ENCODE data around the gene ELOVL1.

Gene ELOVL1

DNA sequence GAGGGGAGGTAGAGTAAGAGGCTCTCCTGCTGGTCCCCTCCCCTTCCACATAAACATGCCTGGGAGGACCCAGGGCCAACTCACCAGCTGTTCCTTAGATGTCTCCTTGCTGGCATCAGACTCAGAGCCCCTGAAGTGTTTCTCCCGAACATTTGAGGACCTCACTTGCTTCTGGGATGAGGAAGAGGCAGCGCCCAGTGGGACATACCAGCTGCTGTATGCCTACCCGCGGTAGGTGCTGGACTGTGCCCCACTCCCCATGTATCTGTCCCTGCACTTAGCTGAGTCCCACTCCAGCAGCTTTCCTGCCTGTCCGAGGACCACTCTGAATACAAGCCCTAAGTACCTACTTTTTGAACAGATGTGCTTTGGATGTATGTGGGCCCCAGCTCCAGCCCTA is 29.8 kb downstream of the ELOVL1 start:
- Histone ChIP-seq H3K9ac (ENCODE audit: low read length) (no peak overlapping the region), H3K9me3 (ENCODE audit: low read length) (no peaks in the 10 kb centered on the region), H3K4me1 (ENCODE audit: insufficient read depth, low read length) (no peaks in the 10 kb centered on the region), H3K27ac (ENCODE audit: low read depth, low read length) (no peak overlapping the region), H3K27me3 (ENCODE audit: control insufficient read depth in 1 of 2, insufficient read depth in 2 of 2, low read length in 2 of 2) (no peaks in the 10 kb centered on the region), H3K4me3 (ENCODE audit: low read depth in 1 of 2, low read length in 2 of 2) (no peak overlapping the region), H3K36me3 (ENCODE audit: insufficient read depth, low read length) (no peaks in the 10 kb centered on the region)

GRCh38 chr1:43337588-43337987 is 30.2 kb downstream of the ELOVL1 start, which contains the start of gene MPL:
MPL (plus strand) TSS chr1:43337818; CDS start chr1:43337849, 31 bp downstream.
- Histone ChIP-seq H3K4me3 (ENCODE audit: low read depth in 1 of 2, low read length in 2 of 2) (no peak within 1 kb of the TSS), H3K9ac (ENCODE audit: low read length) (no peak within 1 kb of the TSS), H3K27ac (ENCODE audit: low read depth, low read length) (no peak within 1 kb of the TSS), H3K27me3 (ENCODE audit: control insufficient read depth in 1 of 2, insufficient read depth in 2 of 2, low read length in 2 of 2) (no peaks in the 10 kb centered on the region), H3K4me1 (ENCODE audit: insufficient read depth, low read length) (no peaks in the 10 kb centered on the region), H3K36me3 (ENCODE audit: insufficient read depth, low read length) (no peaks in the 10 kb centered on the region), H3K9me3 (ENCODE audit: low read length) (no peaks in the 10 kb centered on the region)

DNA sequence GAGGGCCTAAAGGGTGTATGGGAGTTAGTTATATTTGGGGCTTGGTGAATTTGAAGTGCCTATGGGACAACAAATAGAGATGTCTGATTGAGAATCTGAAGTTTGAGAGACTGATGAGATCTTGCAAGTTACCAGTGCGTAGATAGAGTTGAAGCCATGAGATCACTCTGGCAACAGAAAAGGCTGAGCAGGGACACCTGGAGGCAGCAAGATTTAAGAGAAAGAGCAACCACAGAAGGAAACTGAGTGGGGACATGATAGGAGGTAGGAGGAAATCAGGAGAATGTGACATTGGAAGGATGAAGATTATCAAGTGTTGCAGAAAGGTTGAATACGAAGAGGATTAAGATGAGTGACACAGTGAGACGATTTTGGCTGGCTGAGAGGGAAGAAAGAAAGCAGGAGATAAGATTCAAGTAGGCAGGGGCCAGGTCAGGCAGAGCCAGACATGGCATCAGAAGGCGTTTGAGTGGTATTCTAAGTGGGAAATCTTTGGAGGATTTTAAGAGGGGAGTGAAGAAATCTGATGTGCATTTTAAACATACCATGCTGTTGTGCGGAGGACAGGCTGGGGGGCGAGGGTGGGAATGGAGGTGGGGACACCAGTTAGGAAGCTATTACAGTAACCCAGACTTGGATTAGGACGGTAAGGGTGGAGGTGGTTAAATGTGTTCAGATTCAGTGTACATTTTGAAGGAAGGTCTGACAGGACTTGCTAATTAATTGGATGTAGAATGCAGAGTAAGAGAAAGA is 33.2 kb downstream of the ELOVL1 start:
- no peak overlapping the region for H3K27ac ChIP-seq (ENCODE audit: low read depth, low read length)
- no peak overlapping the region for H3K9ac ChIP-seq (ENCODE audit: low read length)
- no peaks in the 10 kb centered on the region for H3K4me1 ChIP-seq (ENCODE audit: insufficient read depth, low read length)
- H3K4me3 ChIP-seq (ENCODE audit: low read depth in 1 of 2, low read length in 2 of 2) = no peak overlapping the region
- no peaks in the 10 kb centered on the region for H3K9me3 ChIP-seq (ENCODE audit: low read length)
- no peaks in the 10 kb centered on the region for H3K36me3 ChIP-seq (ENCODE audit: insufficient read depth, low read length)
- no peaks in the 10 kb centered on the region for H3K27me3 ChIP-seq (ENCODE audit: control insufficient read depth in 1 of 2, insufficient read depth in 2 of 2, low read length in 2 of 2)

GRCh38 chr1:43331688-43332087 is 36.1 kb downstream of the ELOVL1 start:
- no peak overlapping the region for H3K9ac ChIP-seq (ENCODE audit: low read length)
- H3K27me3 ChIP-seq (ENCODE audit: control insufficient read depth in 1 of 2, insufficient read depth in 2 of 2, low read length in 2 of 2) = no peaks in the 10 kb centered on the region
- no peak overlapping the region for H3K4me3 ChIP-seq (ENCODE audit: low read depth in 1 of 2, low read length in 2 of 2)
- no peaks in the 10 kb centered on the region for H3K4me1 ChIP-seq (ENCODE audit: insufficient read depth, low read length)
- H3K9me3 ChIP-seq (ENCODE audit: low read length) = peaks cover 5% of the 10 kb centered on the region
- no peak overlapping the region for H3K27ac ChIP-seq (ENCODE audit: low read depth, low read length)
- H3K36me3 ChIP-seq (ENCODE audit: insufficient read depth, low read length) = no peaks in the 10 kb centered on the region

DNA sequence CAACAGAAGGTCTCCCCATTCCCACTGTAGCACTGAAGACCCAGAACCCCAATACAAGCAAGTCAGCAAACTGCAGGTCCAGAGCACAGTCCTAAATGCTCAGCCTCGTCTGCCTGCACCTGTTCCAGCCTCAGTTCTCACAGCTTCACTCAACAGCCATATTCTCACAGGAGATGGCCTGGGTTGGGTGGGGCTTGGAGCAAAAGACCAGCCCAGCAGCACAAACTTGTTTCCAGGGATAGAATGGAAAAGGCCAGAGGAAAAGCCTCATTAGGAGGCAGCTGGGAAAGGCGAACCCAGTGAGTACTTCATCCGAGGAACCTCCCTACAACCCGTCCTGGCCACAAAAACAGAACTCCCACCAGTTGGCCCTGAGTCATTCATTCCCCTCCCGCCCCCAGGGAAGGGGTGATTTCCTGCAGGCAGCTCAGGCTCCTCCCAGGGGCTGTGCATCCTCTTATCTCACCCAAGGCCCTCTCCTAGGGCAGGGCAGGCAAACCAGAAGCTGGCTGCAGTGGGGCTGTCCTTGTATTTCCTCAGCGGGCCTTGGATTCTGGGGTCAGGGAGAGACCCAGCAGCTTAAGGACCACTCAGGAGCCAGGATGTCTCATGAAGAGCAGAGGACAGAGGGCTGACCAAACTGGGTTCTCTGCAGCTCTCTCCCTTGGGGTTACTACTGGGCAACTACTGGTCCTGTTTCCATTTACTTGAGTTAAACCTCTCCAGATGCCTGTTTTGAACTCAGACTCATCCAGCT is 37.6 kb downstream of the ELOVL1 start:
- Histone ChIP-seq H3K4me1 (ENCODE audit: insufficient read depth, low read length) (no peaks in the 10 kb centered on the region), H3K27me3 (ENCODE audit: control insufficient read depth in 1 of 2, insufficient read depth in 2 of 2, low read length in 2 of 2) (no peaks in the 10 kb centered on the region), H3K4me3 (ENCODE audit: low read depth in 1 of 2, low read length in 2 of 2) (no peak overlapping the region), H3K9ac (ENCODE audit: low read length) (no peak overlapping the region), H3K36me3 (ENCODE audit: insufficient read depth, low read length) (no peaks in the 10 kb centered on the region), H3K27ac (ENCODE audit: low read depth, low read length) (no peak overlapping the region), H3K9me3 (ENCODE audit: low read length) (peaks cover 5% of the 10 kb centered on the region)

- Histone ChIP-seq H3K4me1 (ENCODE audit: insufficient read depth, low read length) (no peaks in the 10 kb centered on the region), H3K9me3 (ENCODE audit: low read length) (peaks cover 5% of the 10 kb centered on the region), H3K9ac (ENCODE audit: low read length) (no peak overlapping the region), H3K4me3 (ENCODE audit: low read depth in 1 of 2, low read length in 2 of 2) (no peak overlapping the region), H3K36me3 (ENCODE audit: insufficient read depth, low read length) (no peaks in the 10 kb centered on the region), H3K27ac (ENCODE audit: low read depth, low read length) (no peak overlapping the region), H3K27me3 (ENCODE audit: control insufficient read depth in 1 of 2, insufficient read depth in 2 of 2, low read length in 2 of 2) (no peaks in the 10 kb centered on the region)
Measured at GRCh38 chr1:43327549-43328292, 40.1 kb downstream of the ELOVL1 start.

DNA sequence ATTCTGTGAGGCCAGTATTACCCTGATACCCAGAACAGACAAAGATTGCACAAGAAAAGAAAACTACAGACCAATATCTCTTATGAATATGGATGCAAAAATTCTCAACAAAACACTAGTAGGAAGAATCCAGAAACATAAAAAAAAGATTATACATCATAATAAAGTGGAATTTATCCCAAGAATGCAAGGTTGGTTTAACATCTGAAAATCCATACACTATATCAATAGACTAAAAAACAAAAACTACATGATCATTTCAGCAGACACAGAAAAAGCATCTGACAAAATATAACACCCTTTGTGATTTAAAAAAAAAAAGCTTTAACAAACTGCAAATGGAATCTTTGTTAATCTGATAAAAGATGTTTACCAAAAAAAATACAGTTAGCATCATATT is 42.4 kb downstream of the ELOVL1 start:
- Histone ChIP-seq H3K27ac (ENCODE audit: low read depth, low read length) (no peak overlapping the region), H3K4me1 (ENCODE audit: insufficient read depth, low read length) (no peaks in the 10 kb centered on the region), H3K27me3 (ENCODE audit: control insufficient read depth in 1 of 2, insufficient read depth in 2 of 2, low read length in 2 of 2) (no peaks in the 10 kb centered on the region), H3K36me3 (ENCODE audit: insufficient read depth, low read length) (no peaks in the 10 kb centered on the region), H3K9ac (ENCODE audit: low read length) (no peak overlapping the region), H3K9me3 (ENCODE audit: low read length) (peaks cover 5% of the 10 kb centered on the region), H3K4me3 (ENCODE audit: low read depth in 1 of 2, low read length in 2 of 2) (no peak overlapping the region)

- H3K27me3 ChIP-seq (ENCODE audit: control insufficient read depth in 1 of 2, insufficient read depth in 2 of 2, low read length in 2 of 2) = no peaks in the 10 kb centered on the region
- no peak overlapping the region for H3K27ac ChIP-seq (ENCODE audit: low read depth, low read length)
Measured at GRCh38 chr1:43324810-43325209, 43.0 kb downstream of the ELOVL1 start.

DNA sequence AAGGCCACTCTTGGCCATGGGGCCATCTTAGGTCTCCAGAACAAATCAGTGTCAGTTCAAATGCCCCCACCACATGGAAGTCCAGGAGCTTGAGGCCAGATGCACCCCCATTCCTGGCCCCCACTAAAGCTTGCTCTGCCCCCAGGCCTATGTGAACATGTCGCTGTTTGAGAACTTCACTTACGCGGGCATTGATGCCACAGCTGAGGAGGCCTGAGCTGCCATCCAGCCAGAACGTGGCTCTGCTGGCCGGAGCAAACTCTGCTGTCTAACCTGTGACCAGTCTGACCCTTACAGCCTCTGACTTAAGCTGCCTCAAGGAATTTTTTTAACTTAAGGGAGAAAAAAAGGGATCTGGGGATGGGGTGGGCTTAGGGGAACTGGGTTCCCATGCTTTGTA is 45.3 kb downstream of the ELOVL1 start:
- no peaks in the 10 kb centered on the region for H3K36me3 ChIP-seq (ENCODE audit: insufficient read depth, low read length)
- H3K27ac ChIP-seq (ENCODE audit: low read depth, low read length) = no peak overlapping the region
- no peaks in the 10 kb centered on the region for H3K9me3 ChIP-seq (ENCODE audit: low read length)
- H3K4me3 ChIP-seq (ENCODE audit: low read depth in 1 of 2, low read length in 2 of 2) = no peak overlapping the region
- no peak overlapping the region for H3K9ac ChIP-seq (ENCODE audit: low read length)
- no peaks in the 10 kb centered on the region for H3K27me3 ChIP-seq (ENCODE audit: control insufficient read depth in 1 of 2, insufficient read depth in 2 of 2, low read length in 2 of 2)
- H3K4me1 ChIP-seq (ENCODE audit: insufficient read depth, low read length) = no peaks in the 10 kb centered on the region

More at GRCh38 chr1:43324810-43325209, 43.0 kb downstream of the ELOVL1 start:
- H3K4me3 ChIP-seq (ENCODE audit: low read depth in 1 of 2, low read length in 2 of 2) = no peak overlapping the region
- H3K9ac ChIP-seq (ENCODE audit: low read length) = no peak overlapping the region
- H3K36me3 ChIP-seq (ENCODE audit: insufficient read depth, low read length) = no peaks in the 10 kb centered on the region
- no peaks in the 10 kb centered on the region for H3K4me1 ChIP-seq (ENCODE audit: insufficient read depth, low read length)
- peaks cover 5% of the 10 kb centered on the region for H3K9me3 ChIP-seq (ENCODE audit: low read length)

- Histone ChIP-seq H3K27ac (ENCODE audit: low read depth, low read length) (no peak overlapping the region), H3K4me3 (ENCODE audit: low read depth in 1 of 2, low read length in 2 of 2) (no peak overlapping the region), H3K9ac (ENCODE audit: low read length) (no peak overlapping the region), H3K4me1 (ENCODE audit: insufficient read depth, low read length) (no peaks in the 10 kb centered on the region), H3K9me3 (ENCODE audit: low read length) (no peaks in the 10 kb centered on the region), H3K36me3 (ENCODE audit: insufficient read depth, low read length) (no peaks in the 10 kb centered on the region), H3K27me3 (ENCODE audit: control insufficient read depth in 1 of 2, insufficient read depth in 2 of 2, low read length in 2 of 2) (no peaks in the 10 kb centered on the region)
Measured at GRCh38 chr1:43321331-43321891, 46.4 kb downstream of the ELOVL1 start.

- H3K9ac ChIP-seq (ENCODE audit: low read length) = no peak overlapping the region
- H3K9me3 ChIP-seq (ENCODE audit: low read length) = no peaks in the 10 kb centered on the region
- no peaks in the 10 kb centered on the region for H3K4me1 ChIP-seq (ENCODE audit: insufficient read depth, low read length)
- H3K4me3 ChIP-seq (ENCODE audit: low read depth in 1 of 2, low read length in 2 of 2) = no peak overlapping the region
- no peaks in the 10 kb centered on the region for H3K36me3 ChIP-seq (ENCODE audit: insufficient read depth, low read length)
- H3K27me3 ChIP-seq (ENCODE audit: control insufficient read depth in 1 of 2, insufficient read depth in 2 of 2, low read length in 2 of 2) = no peaks in the 10 kb centered on the region
- no peak overlapping the region for H3K27ac ChIP-seq (ENCODE audit: low read depth, low read length)
Measured at GRCh38 chr1:43319766-43320165, 48.0 kb downstream of the ELOVL1 start.

Measured in muscle layer of colon (tissue), 2 donors.